SK-N-SH (cell line): ENCODE data around the gene PRG3. TPM values are rescaled to one million over a fixed set of nuclear protein-coding genes. Genes with fewer than 3 reads are reported as not detected.

Experiments used
- CTCF ChIA-PET: fragments of 300-600, 350-600 bp; formaldehyde crosslinking; extraction: SDS; loops from one replicate; lab custom pipeline; 2021; lab: Yijun Ruan, JAX
- POLR2A ChIA-PET: fragments of 350-600 bp; sonication (Branson Sonifier 250); formaldehyde crosslinking; extraction: SDS; loops from one replicate; lab custom pipeline; 2020; ENCODE audit warnings: antibody characterized with exemption, inconsistent platforms; lab: Yijun Ruan, JAX
- DNase-seq: peaks from one replicate; pipeline ENCODE4 v3.0.0; 2012
- H2AFZ ChIP-seq: fragments of 200-600 bp; sonication (generic); 2 replicates; pipeline ENCODE4 v1.8.1; 2016; ENCODE audit warnings: antibody characterized with exemption, mild to moderate bottlenecking, low read depth
- H3F3A ChIP-seq: fragments of 200-600 bp; sonication (generic); replicated peaks from 2 replicates; pipeline ENCODE3; 2016; ENCODE audit warnings: antibody characterized with exemption, mild to moderate bottlenecking; ENCODE audit not compliant: insufficient read depth
- H3K27ac ChIP-seq, 2 experiments: fragments of 200-500 bp in 1 of 2; fragments of 200-600 bp in 1 of 2; sonication (Bioruptor generic) in 1 of 2; sonication (generic), shearing (Covaris generic) in 1 of 2; 2 replicates each; pipeline versions ENCODE4 v1.5.1 to v1.6.1; 2014 to 2016; ENCODE audit warnings: low read depth in 2 of 2, inconsistent platforms in 1 of 2, low read length in 1 of 2, mild to moderate bottlenecking in 1 of 2, mixed read lengths in 1 of 2
- H3K27me3 ChIP-seq: fragments of 200-600 bp; sonication (generic), shearing (Covaris generic); 2 replicates; pipeline ENCODE4 v1.6.1; 2016; ENCODE audit warnings: mixed run types; ENCODE audit not compliant: insufficient read depth
- H3K36me3 ChIP-seq, 2 experiments: fragments of 200-500 bp in 1 of 2; fragments of 200-600 bp in 1 of 2; sonication (Bioruptor generic) in 1 of 2; sonication (generic) in 1 of 2; replicated peaks in 1 of 2; 2 replicates each; pipeline versions ENCODE3 to v1.5.1; 2014 to 2016; ENCODE audit warnings: low read length in 1 of 2, mild to moderate bottlenecking in 1 of 2; ENCODE audit not compliant: insufficient read depth in 2 of 2, control insufficient read depth in 1 of 2
- H3K4me1 ChIP-seq, 2 experiments: fragments of 200-500 bp in 1 of 2; fragments of 200-600 bp in 1 of 2; sonication (Bioruptor generic) in 1 of 2; sonication (generic), shearing (Covaris generic) in 1 of 2; 2 replicates each; pipeline versions ENCODE4 v1.5.1 to v1.6.1; 2014 to 2016; ENCODE audit warnings: low read depth in 1 of 2, low read length in 1 of 2, mixed run types in 1 of 2; ENCODE audit not compliant: insufficient read depth in 2 of 2, control insufficient read depth in 1 of 2
- H3K4me2 ChIP-seq: fragments of 200-600 bp; sonication (generic), shearing (Covaris generic); 2 replicates; pipeline ENCODE4 v1.6.1; 2017; ENCODE audit warnings: mixed run types
- H3K4me3 ChIP-seq, 2 experiments: fragments of 200-500 bp in 1 of 2; fragments of 200-600 bp in 1 of 2; sonication (Bioruptor generic) in 1 of 2; sonication (generic), shearing (Covaris generic) in 1 of 2; 2 replicates each; pipeline versions ENCODE4 v1.5.1 to v1.8.1; 2014 to 2016; ENCODE audit warnings: low read depth in 2 of 2, inconsistent platforms in 1 of 2, low read length in 1 of 2, mild to moderate bottlenecking in 1 of 2, mixed read lengths in 1 of 2, moderate library complexity in 1 of 2
- H3K79me2 ChIP-seq: fragments of 200-600 bp; sonication (generic); 2 replicates; pipeline ENCODE4 v1.8.1; 2017; ENCODE audit warnings: mild to moderate bottlenecking; ENCODE audit not compliant: insufficient read depth
- H3K9ac ChIP-seq: fragments of 200-600 bp; sonication (generic); 2 replicates; pipeline ENCODE4 v1.6.1; 2017; ENCODE audit warnings: mixed run types
- H3K9me2 ChIP-seq: fragments of 200-600 bp; sonication (generic); 2 replicates; pipeline ENCODE4 v1.6.1; 2017; ENCODE audit warnings: mixed run types
- H3K9me3 ChIP-seq: fragments of 200-600 bp; sonication (generic); 2 replicates; pipeline ENCODE4 v1.6.1; 2017; ENCODE audit warnings: mixed run types, mild to moderate bottlenecking, moderate library complexity
- H4K20me1 ChIP-seq: fragments of 200-600 bp; sonication (generic); 2 replicates; pipeline ENCODE4 v1.6.1; 2017; ENCODE audit warnings: mild to moderate bottlenecking, mixed run types; ENCODE audit not compliant: insufficient read depth
- ELF1 ChIP-seq: IDR thresholded peaks from 2 replicates; pipeline ENCODE4 v1.4.0; 2012
- EZH2phosphoT487 ChIP-seq: fragments of 200-600 bp; sonication (generic); IDR thresholded peaks from 2 replicates; pipeline ENCODE4 v1.6.1; 2017; ENCODE audit warnings: low read depth, mixed run types, mild to moderate bottlenecking, antibody characterized with exemption, moderate library complexity, borderline replicate concordance
- GABPA ChIP-seq: IDR thresholded peaks from 2 replicates; pipeline ENCODE4 v1.4.0; 2012; ENCODE audit warnings: low read depth, mild to moderate bottlenecking
- JUND ChIP-seq: IDR thresholded peaks from 2 replicates; pipeline ENCODE4 v1.4.0; 2012
- MEF2A ChIP-seq: IDR thresholded peaks from 2 replicates; pipeline ENCODE4 v1.4.0; 2012; ENCODE audit warnings: low read depth, borderline replicate concordance
- MXI1 ChIP-seq: IDR thresholded peaks from 2 replicates; pipeline ENCODE4 v1.6.1; 2012; ENCODE audit warnings: mild to moderate bottlenecking, low read depth, low read length, improper control_type of control experiment
- NFIC ChIP-seq: IDR thresholded peaks from 2 replicates; pipeline ENCODE4 v1.4.0; 2012; ENCODE audit warnings: borderline replicate concordance
- PBX3 ChIP-seq: IDR thresholded peaks from 2 replicates; pipeline ENCODE4; 2012
- POLR2AphosphoS5 ChIP-seq: IDR thresholded peaks from 2 replicates; pipeline ENCODE4 v1.6.1; 2012; ENCODE audit warnings: low read depth, low read length
- RCOR1 ChIP-seq: fragments of 150-350 bp; IDR thresholded peaks from 2 replicates; pipeline ENCODE4 v1.6.1; 2017; ENCODE audit warnings: antibody characterized with exemption, low read length
- REST ChIP-seq: IDR thresholded peaks from 2 replicates; pipeline ENCODE4 v1.6.1; 2012; ENCODE audit warnings: mild to moderate bottlenecking, low read depth, low read length, moderate library complexity
- RXRA ChIP-seq: IDR thresholded peaks from 2 replicates; pipeline ENCODE4 v1.4.0; 2012; ENCODE audit warnings: low read depth, mild to moderate bottlenecking, borderline replicate concordance
- SMC3 ChIP-seq: IDR thresholded peaks from 2 replicates; pipeline ENCODE4 v1.6.1; 2012; ENCODE audit warnings: low read depth, low read length, improper control_type of control experiment
- TAF1 ChIP-seq: IDR thresholded peaks from 2 replicates; pipeline ENCODE4 v1.6.1; 2012; ENCODE audit warnings: low read depth, mild to moderate bottlenecking, low read length, moderate library complexity, borderline replicate concordance
- TCF12 ChIP-seq: IDR thresholded peaks from 2 replicates; pipeline ENCODE4 v1.4.0; 2012
- TEAD4 ChIP-seq: IDR thresholded peaks from 2 replicates; pipeline ENCODE4 v1.4.0; 2012; ENCODE audit warnings: mild to moderate bottlenecking, borderline replicate concordance; ENCODE audit not compliant: insufficient read depth
- USF1 ChIP-seq: IDR thresholded peaks from 2 replicates; pipeline ENCODE4 v1.4.0; 2012; ENCODE audit warnings: low read depth, borderline replicate concordance
- USF2 ChIP-seq: fragments of 150-350 bp; IDR thresholded peaks from 2 replicates; pipeline ENCODE4 v1.6.1; 2017; ENCODE audit warnings: antibody characterized with exemption, low read length, low read depth, borderline replicate concordance
- YY1 ChIP-seq: IDR thresholded peaks from 2 replicates; pipeline ENCODE4 v1.4.0; 2012; ENCODE audit warnings: low read depth, mild to moderate bottlenecking
- WGBS: methylation state at CpG from one replicate; pipeline ENCODE4 v1.1.6; 2017; ENCODE audit warnings: low lambda C conversion rate; 5-methylcytosine and 5-hydroxymethylcytosine counted together
- polyA plus RNA-seq, 3 experiments: library from polyadenylated mRNA; depleted of rRNA; stranded (reverse); fragments of >200 nt; gene quantifications; 2 replicates each; pipeline ENCODE4 v1.2.3, GENCODE V29; 2012

Gene PRG3
- polyA plus RNA-seq, 1 of the 3 experiments (the other 2 are of a cell fraction) = not detected

- CTCF ChIA-PET = interaction anchor here (0.7 to 1.0 kb wide), 2 partner anchors 113 to 150 kb away, joined by 3 read pairs; no protein-coding TSS in a partner anchor
- WGBS = 92% methylated on average over 7 of the region's 7 CpGs
Observed at GRCh38 chr11:57343825-57344224, 37.1 kb downstream of the PRG3 start.

More at GRCh38 chr11:57343825-57344224, 37.1 kb downstream of the PRG3 start:
- Histone ChIP-seq H3F3A (no peaks in the 10 kb centered on the region), H3K9me3 (no peaks in the 10 kb centered on the region), H3K79me2 (no peaks in the 10 kb centered on the region), H3K9me2 (no peaks in the 10 kb centered on the region), H3K36me3 (no peaks in the 10 kb centered on the region), H3K27ac (no peak overlapping the region), H3K27me3 (no peaks in the 10 kb centered on the region), H3K4me1 (no peaks in the 10 kb centered on the region; a peak in 1 of 4 replicates), H2AFZ (no peak overlapping the region), H4K20me1 (no peaks in the 10 kb centered on the region), H3K4me2 (no peak overlapping the region), H3K9ac (no peak overlapping the region), H3K4me3 (no peak overlapping the region)
- TF ChIP-seq USF2 (no peak), MEF2A (no peak), RXRA (no peak), SMC3 (no peak), EZH2phosphoT487 (no peak), TEAD4 (no peak), MXI1 (no peak), TAF1 (no peak), POLR2AphosphoS5 (no peak), PBX3 (no peak), RCOR1 (no peak), USF1 (no peak), ELF1 (no peak), YY1 (no peak), REST (no peak), NFIC (no peak), JUND (no peak), GABPA (no peak), TCF12 (no peak)
- POLR2A ChIA-PET = interaction anchor here (1.2 kb wide), 1 partner anchor 26 kb away, joined by 5 read pairs; no protein-coding TSS in a partner anchor
- no peak for DNase-seq
